GM12878 (cell line): ENCODE results near the gene GALT. TPM values are rescaled to one million over a fixed set of nuclear protein-coding genes. Genes with fewer than 3 reads are reported as not detected.

ENCODE experiments used
- CEBPB ChIP-seq, 2 experiments: fragments of 150-350 bp in 1 of 2; IDR thresholded peaks; 2 replicates each; pipeline ENCODE4 v1.6.1; 2012 to 2014; ENCODE audit warnings: low read depth in 2 of 2, low read length in 2 of 2, borderline replicate concordance in 1 of 2, inconsistent platforms in 1 of 2
- PAX5 ChIP-seq: IDR thresholded peaks from 2 replicates; pipeline ENCODE4 v1.6.1; 2011; ENCODE audit warnings: low read depth, low read length, borderline replicate concordance
- SMC3 ChIP-seq: IDR thresholded peaks from 2 replicates; pipeline ENCODE4 v1.6.1; 2011; ENCODE audit warnings: low read length, improper control_type of control experiment, borderline replicate concordance
- TAF1 ChIP-seq: IDR thresholded peaks from 2 replicates; pipeline ENCODE4 v1.6.1; 2011; ENCODE audit warnings: mild to moderate bottlenecking, low read depth, low read length, borderline replicate concordance
- polyA plus RNA-seq, 11 experiments: library from polyadenylated mRNA; depleted of rRNA in 4 of 11; unstranded in 6 of 11; stranded (reverse) in 5 of 11; fragments of >200 nt; fragmentation: Nextera tagmentation in 4 of 11; fragmentation: Illumina TruSeq in 1 of 11; extraction: Ambion mirVana in 4 of 11; extraction: Trizol in 1 of 11; gene quantifications; 1 replicate in 1 of 11; 2 replicates in 10 of 11; pipeline versions ENCODE4 v1.2.1 to v1.2.3, GENCODE V29; 2011 to 2016; ENCODE audit warnings: inconsistent platforms in 2 of 11, missing spikeins in 2 of 11, low read depth in 1 of 11
- total RNA-seq, 4 experiments: library from RNA; depleted of rRNA in 3 of 4; stranded (reverse); fragments of >200 nt in 3 of 4; fragmentation: Illumina TruSeq in 1 of 4; extraction: Trizol in 1 of 4; gene quantifications; 2 replicates each; pipeline versions ENCODE4 v1.2.1 to v1.2.3, GENCODE V29; 2013 to 2021
- TF ChIP-seq, protein P1 (sequence below): fragments of 450-650 bp; IDR thresholded peaks from 2 replicates; pipeline ENCODE4 v1.6.1; 2017; ENCODE audit warnings: mild to moderate bottlenecking, moderate library complexity
- TF ChIP-seq, protein P2 (sequence below): IDR thresholded peaks from 2 replicates; pipeline ENCODE4 v1.6.1; 2011; ENCODE audit warnings: borderline replicate concordance, low read depth, mild to moderate bottlenecking, moderate library complexity, low read length; ENCODE audit not compliant: insufficient read depth, poor library complexity, severe bottlenecking
- TF ChIP-seq, protein P3 (sequence below): IDR thresholded peaks from 2 replicates; pipeline ENCODE4 v1.6.1; 2012; ENCODE audit warnings: low read depth, low read length, improper control_type of control experiment
- TF ChIP-seq, protein P4 (sequence below): IDR thresholded peaks from 2 replicates; pipeline ENCODE4 v1.6.1; 2012; ENCODE audit warnings: low read length, inconsistent platforms
- TF ChIP-seq, protein P5 (sequence below): fragments of 450-650 bp; formaldehyde crosslinking; IDR thresholded peaks from 2 replicates; pipeline ENCODE4 v1.4.0; 2020; ENCODE audit warnings: mild to moderate bottlenecking, moderate library complexity

GALT gene
- total and polyA plus RNA-seq, 10 of the 15 experiments (the other 5 are each of a cell fraction or from before 2014, with no cell fraction given) = 9.3 to 34.1 (median 26.9) TPM

DNA sequence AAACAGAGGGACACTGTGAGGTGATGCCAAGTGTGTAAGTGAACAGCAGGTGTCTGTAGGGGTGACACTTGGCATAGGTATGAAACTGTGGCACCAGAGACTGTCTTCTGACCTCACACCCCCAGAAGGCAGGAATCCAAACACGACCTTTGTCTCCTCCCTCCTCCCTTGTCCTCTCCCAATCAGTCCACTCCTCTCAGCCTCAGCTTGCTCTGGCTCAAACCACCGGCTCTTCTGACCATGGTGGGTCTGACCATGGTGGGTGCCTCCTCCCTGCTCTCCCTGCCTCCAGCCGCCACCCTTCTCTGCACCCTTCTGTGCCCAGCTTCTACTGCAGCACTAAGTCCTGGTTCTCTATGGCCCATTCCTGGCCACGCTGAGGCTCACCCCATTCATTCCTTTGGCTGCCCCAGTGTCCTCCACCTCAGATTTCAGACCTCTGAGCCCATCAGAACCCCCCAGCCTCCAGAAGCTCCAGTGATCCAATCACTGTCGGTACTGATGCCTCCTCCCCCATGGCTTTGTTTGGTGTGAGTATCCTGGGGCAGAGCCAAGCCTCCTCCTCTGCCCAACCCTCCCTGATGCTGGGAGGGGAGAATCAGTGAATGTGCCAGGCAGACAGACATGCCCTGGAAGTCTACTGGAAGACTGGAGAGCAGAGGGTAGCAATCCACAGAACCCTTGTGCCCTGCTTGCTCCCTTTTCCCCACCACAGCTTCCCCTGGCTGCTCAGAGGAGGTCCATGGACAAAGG, 15.9 kb upstream of the GALT start (continued):
- TF ChIP-seq, protein P1, sequence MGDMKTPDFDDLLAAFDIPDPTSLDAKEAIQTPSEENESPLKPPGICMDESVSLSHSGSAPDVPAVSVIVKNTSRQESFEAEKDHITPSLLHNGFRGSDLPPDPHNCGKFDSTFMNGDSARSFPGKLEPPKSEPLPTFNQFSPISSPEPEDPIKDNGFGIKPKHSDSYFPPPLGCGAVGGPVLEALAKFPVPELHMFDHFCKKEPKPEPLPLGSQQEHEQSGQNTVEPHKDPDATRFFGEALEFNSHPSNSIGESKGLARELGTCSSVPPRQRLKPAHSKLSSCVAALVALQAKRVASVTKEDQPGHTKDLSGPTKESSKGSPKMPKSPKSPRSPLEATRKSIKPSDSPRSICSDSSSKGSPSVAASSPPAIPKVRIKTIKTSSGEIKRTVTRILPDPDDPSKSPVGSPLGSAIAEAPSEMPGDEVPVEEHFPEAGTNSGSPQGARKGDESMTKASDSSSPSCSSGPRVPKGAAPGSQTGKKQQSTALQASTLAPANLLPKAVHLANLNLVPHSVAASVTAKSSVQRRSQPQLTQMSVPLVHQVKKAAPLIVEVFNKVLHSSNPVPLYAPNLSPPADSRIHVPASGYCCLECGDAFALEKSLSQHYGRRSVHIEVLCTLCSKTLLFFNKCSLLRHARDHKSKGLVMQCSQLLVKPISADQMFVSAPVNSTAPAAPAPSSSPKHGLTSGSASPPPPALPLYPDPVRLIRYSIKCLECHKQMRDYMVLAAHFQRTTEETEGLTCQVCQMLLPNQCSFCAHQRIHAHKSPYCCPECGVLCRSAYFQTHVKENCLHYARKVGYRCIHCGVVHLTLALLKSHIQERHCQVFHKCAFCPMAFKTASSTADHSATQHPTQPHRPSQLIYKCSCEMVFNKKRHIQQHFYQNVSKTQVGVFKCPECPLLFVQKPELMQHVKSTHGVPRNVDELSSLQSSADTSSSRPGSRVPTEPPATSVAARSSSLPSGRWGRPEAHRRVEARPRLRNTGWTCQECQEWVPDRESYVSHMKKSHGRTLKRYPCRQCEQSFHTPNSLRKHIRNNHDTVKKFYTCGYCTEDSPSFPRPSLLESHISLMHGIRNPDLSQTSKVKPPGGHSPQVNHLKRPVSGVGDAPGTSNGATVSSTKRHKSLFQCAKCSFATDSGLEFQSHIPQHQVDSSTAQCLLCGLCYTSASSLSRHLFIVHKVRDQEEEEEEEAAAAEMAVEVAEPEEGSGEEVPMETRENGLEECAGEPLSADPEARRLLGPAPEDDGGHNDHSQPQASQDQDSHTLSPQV = no peak
- TF ChIP-seq TAF1 (no peak), CEBPB (IDR thresholded peaks at IDR 0.05; ENCODE audit: borderline replicate concordance in 1 of 2, low read depth in 2 of 2, low read length in 2 of 2) (no peak), SMC3 (no peak), PAX5 (no peak)
- TF ChIP-seq, protein P2, sequence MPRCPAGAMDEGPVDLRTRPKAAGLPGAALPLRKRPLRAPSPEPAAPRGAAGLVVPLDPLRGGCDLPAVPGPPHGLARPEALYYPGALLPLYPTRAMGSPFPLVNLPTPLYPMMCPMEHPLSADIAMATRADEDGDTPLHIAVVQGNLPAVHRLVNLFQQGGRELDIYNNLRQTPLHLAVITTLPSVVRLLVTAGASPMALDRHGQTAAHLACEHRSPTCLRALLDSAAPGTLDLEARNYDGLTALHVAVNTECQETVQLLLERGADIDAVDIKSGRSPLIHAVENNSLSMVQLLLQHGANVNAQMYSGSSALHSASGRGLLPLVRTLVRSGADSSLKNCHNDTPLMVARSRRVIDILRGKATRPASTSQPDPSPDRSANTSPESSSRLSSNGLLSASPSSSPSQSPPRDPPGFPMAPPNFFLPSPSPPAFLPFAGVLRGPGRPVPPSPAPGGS = no peak
- TF ChIP-seq, protein P3, sequence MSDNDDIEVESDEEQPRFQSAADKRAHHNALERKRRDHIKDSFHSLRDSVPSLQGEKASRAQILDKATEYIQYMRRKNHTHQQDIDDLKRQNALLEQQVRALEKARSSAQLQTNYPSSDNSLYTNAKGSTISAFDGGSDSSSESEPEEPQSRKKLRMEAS = no peak
- TF ChIP-seq, protein P4, sequence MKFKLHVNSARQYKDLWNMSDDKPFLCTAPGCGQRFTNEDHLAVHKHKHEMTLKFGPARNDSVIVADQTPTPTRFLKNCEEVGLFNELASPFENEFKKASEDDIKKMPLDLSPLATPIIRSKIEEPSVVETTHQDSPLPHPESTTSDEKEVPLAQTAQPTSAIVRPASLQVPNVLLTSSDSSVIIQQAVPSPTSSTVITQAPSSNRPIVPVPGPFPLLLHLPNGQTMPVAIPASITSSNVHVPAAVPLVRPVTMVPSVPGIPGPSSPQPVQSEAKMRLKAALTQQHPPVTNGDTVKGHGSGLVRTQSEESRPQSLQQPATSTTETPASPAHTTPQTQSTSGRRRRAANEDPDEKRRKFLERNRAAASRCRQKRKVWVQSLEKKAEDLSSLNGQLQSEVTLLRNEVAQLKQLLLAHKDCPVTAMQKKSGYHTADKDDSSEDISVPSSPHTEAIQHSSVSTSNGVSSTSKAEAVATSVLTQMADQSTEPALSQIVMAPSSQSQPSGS = no peak
- TF ChIP-seq, protein P5, sequence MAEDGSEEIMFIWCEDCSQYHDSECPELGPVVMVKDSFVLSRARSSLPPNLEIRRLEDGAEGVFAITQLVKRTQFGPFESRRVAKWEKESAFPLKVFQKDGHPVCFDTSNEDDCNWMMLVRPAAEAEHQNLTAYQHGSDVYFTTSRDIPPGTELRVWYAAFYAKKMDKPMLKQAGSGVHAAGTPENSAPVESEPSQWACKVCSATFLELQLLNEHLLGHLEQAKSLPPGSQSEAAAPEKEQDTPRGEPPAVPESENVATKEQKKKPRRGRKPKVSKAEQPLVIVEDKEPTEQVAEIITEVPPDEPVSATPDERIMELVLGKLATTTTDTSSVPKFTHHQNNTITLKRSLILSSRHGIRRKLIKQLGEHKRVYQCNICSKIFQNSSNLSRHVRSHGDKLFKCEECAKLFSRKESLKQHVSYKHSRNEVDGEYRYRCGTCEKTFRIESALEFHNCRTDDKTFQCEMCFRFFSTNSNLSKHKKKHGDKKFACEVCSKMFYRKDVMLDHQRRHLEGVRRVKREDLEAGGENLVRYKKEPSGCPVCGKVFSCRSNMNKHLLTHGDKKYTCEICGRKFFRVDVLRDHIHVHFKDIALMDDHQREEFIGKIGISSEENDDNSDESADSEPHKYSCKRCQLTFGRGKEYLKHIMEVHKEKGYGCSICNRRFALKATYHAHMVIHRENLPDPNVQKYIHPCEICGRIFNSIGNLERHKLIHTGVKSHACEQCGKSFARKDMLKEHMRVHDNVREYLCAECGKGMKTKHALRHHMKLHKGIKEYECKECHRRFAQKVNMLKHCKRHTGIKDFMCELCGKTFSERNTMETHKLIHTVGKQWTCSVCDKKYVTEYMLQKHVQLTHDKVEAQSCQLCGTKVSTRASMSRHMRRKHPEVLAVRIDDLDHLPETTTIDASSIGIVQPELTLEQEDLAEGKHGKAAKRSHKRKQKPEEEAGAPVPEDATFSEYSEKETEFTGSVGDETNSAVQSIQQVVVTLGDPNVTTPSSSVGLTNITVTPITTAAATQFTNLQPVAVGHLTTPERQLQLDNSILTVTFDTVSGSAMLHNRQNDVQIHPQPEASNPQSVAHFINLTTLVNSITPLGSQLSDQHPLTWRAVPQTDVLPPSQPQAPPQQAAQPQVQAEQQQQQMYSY (CRISPR knock-in tag) = no peak
